Astrocyte of the cerebellum (primary cell): ENCODE measurements around the gene CPTP.
A peak's percentile ranks its signal among the peaks of the same experiment; 100 is the strongest.

Source experiments
- DNase-seq: peaks from one replicate; pipeline ENCODE4 v3.0.0-alpha.2; 2011; ENCODE audit warnings: low read depth
- H3K4me3 ChIP-seq: 2 replicates; pipeline ENCODE4 v1.5.1; 2011; ENCODE audit warnings: mild to moderate bottlenecking, low read depth, low read length, moderate library complexity
- in situ Hi-C: cut with HindIII; loops from 2 replicates; pipeline ENCODE4 v1.10.0; 2017; ENCODE audit warnings: low sequenced_read_pairs
- TF ChIP-seq, protein P1 (sequence below): IDR thresholded peaks from 2 replicates; pipeline ENCODE4 v1.5.1; 2012; ENCODE audit warnings: low read length, low read depth, moderate library complexity, mild to moderate bottlenecking; ENCODE audit errors: missing control alignments

The CPTP gene

DNA sequence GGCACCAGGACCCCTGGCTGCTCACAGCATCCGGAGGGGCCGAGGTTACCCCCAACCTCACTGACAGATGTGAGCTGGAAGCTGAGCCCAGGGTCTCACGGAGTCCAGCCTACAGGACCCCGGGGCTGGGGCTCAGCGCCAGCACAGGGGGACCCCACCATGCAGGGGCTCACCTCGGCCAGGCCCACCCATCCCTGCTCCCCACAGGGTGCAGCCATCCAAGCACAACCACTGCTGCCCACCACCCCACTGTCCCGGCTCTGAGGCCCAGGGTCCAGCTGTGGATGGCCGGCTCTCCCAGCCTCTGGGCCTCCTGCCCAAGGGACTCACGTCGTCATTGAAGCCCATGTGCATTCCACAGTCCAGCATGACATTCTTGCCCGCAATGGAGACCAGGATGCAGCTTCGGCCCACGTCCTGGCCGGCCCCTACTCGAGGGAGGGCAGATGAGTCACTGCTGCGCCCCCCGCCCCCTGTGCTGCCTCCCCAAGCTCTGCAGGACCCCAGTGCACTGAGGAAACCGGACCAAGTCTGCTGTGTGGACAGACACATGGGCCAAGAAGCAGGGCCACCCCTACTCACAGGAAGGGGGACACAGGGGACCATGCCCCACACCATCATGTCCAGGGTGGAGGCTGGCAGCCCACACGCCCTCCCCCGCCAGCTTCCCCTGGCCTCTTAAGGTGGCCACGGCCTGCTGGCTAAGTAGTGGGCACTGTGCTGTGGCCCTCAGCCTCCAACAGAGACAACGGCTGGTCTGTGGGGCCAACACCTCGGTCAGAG is 3.7 kb upstream of the CPTP start:
- TF ChIP-seq, protein P1, sequence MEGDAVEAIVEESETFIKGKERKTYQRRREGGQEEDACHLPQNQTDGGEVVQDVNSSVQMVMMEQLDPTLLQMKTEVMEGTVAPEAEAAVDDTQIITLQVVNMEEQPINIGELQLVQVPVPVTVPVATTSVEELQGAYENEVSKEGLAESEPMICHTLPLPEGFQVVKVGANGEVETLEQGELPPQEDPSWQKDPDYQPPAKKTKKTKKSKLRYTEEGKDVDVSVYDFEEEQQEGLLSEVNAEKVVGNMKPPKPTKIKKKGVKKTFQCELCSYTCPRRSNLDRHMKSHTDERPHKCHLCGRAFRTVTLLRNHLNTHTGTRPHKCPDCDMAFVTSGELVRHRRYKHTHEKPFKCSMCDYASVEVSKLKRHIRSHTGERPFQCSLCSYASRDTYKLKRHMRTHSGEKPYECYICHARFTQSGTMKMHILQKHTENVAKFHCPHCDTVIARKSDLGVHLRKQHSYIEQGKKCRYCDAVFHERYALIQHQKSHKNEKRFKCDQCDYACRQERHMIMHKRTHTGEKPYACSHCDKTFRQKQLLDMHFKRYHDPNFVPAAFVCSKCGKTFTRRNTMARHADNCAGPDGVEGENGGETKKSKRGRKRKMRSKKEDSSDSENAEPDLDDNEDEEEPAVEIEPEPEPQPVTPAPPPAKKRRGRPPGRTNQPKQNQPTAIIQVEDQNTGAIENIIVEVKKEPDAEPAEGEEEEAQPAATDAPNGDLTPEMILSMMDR, result no peak
- no peak for DNase-seq
- in situ Hi-C loops, result no loop called here
- H3K4me3 ChIP-seq, result no peak overlapping the region

DNA sequence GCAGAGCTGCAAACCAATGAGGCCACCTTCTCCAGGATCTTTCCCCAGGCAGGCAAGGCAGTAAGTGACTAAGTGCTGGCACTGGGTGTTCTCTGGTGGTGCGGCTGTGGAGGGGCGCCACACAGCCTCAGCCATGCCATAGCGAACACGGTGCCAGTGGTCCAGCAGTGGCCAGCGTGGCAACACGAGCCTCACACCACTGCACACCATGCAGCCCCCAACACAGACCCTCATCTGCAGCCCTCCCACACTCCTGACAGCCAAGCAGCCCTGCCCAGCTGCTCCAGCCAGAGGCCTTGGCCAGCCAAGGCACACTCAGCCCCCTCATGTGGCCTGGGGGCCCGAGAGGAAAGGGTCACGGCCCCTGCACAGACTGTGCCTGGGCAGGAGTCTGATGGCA is 3.1 kb upstream of the CPTP start:
- DNase-seq, result no peak
- H3K4me3 ChIP-seq, result no peak overlapping the region
- TF ChIP-seq, protein P1, result no peak
- in situ Hi-C loops, result no loop called here

DNA sequence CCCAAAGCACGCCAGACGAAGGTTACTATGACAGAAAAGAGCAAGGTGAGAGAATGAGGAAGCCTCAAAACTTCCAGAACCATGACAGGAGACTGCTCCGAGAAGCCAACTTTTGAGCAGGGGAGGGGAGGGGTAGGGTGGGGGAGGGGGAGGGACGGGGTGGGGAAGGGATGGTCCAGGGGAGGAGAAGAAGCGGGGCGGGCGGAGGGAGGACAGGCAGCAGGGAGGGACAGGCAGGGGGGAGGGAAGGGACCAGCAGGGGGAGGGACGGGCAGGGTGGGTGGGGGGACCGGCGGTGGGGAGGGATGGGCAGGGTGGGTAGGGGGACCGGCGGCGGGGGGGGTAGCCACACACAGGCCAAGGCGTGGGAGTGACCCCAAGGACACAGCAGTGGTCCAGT is 2.2 kb upstream of the CPTP start:
- no peak overlapping the region for H3K4me3 ChIP-seq
- in situ Hi-C loops, result no loop called here
- TF ChIP-seq, protein P1, result no peak
- DNase-seq, result no peak

DNA sequence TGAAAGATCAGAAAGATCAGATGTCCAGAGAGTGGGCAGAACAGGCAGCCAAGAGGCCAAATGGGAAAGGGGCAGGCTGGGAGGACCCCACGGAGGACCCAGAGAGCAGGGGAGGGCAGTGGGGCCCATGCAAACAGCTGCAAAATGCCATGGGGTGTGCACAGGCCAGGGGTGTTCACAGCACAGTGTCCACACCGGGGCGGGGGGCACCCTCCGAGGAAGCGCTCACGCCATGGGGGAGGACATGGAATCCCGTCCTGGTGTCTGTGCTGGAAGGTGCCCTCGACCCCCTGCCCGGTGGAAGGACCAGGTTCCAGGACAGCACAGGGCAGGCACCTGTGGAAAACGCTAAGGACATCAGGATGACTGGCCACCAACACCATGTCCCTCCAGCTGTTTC is 1.6 kb upstream of the CPTP start:
- no peak for DNase-seq
- no peak overlapping the region for H3K4me3 ChIP-seq
- in situ Hi-C loops, result no loop called here
- TF ChIP-seq, protein P1, result no peak

DNA sequence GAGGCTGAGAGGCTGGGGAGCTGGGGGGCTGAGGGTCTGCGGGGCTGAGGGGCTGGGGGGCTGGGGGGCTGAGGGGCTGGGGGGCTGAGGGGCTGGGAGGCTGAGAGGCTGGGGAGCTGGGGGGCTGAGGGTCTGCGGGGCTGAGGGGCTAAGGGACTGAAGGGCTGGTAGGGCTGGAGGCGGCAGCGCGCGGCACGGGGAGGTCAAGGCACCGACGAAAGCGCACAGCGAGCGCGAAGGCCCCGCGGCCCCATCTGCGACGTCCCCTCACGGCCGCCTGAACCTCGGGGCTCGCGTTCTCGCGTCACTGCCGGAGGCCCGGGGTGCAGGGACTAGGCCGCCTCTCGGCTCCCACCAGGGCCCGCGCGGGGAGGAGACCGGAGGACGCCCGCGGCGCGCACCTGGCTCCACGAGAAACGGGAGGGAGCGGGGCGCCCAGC is 498 bp upstream of the CPTP start:
- H3K4me3 ChIP-seq, result peak overlapping the region; percentile 85
- TF ChIP-seq, protein P1, result no peak
- in situ Hi-C loops, result no loop called here
- no peak for DNase-seq

DNA sequence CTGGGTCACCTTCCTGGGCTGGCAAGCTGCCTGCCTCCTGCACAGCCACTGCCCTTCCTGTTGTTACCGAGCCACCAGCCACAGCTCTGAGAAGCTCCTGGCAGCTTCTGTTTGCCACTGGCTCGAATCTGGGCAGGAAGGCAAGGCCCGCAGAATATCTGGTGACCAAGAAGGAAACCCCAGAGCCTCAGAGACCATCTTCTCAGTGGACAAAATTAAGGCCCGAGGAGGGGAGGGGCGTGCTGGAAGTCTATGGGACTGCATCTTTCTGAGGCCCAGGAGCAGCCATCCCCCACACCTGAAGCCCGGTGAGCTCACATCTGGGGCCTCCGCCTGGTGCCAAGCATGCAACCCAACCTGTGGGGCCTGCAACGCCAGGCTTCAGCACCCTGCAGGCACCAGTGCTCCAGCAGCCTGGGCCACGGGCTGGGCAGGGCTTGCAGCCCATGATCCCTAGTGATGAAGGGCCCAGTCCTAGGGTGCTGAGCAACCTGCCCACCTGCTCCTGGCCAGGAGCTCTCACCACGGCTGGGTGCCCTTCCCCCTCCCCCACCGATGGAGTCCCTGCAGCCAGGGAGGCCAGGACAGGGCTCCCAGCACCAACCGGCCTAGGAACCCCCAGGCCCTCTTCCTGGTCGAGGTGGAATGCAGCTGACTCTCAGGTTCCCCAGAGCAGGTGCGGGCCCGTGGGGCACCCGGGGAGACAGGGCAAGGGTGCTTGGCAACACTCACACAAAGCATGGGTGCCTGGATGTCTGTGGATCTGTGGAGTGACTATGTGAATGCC is 879 bp downstream of the CPTP start:
- no peak for DNase-seq
- TF ChIP-seq, protein P1, result no peak
- peak overlapping the region; percentile 85 for H3K4me3 ChIP-seq
- in situ Hi-C loops, result no loop called here
